WTC11 (cell line): ENCODE measurements around the gene ZNF57. TPM values are rescaled to one million over a fixed set of nuclear protein-coding genes. Genes with fewer than 3 reads are reported as not detected.
A peak's percentile ranks its signal among the peaks of the same experiment; 100 is the strongest.

Source experiments
- ATAC-seq: fragments of 200-7000 bp; cut with Tn5 transposase; 2 replicates; pipeline ENCODE4 v1.10.0; 2021; ENCODE audit warnings: mild to moderate bottlenecking, moderate library complexity
- CTCF ChIA-PET: fragments of 300-600 bp; sonication (Branson Sonifier 250); formaldehyde crosslinking; loops from one replicate; lab custom pipeline; 2021; ENCODE audit warnings: antibody characterized with exemption; lab: Charles Lee
- POLR2A ChIA-PET: fragments of 350-600 bp; sonication (Branson Sonifier 250); formaldehyde crosslinking; loops from one replicate; lab custom pipeline; 2021; ENCODE audit warnings: antibody characterized with exemption; lab: Charles Lee
- DNase-seq: peaks from one replicate; pipeline ENCODE4 v3.0.0; 2021; ENCODE audit warnings: low spot score
- H3K27ac Mint-ChIP-seq: 2 replicates; pipeline ENCODE4 v1.8.0; 2021; ENCODE audit warnings: mixed read lengths
- H3K27me3 Mint-ChIP-seq: 2 replicates; pipeline ENCODE4 v1.8.0; 2021; ENCODE audit warnings: low read depth, mild to moderate bottlenecking, moderate library complexity, mixed read lengths
- H3K36me3 Mint-ChIP-seq: 2 replicates; pipeline ENCODE4 v1.8.0; 2021; ENCODE audit warnings: mixed read lengths
- H3K4me1 Mint-ChIP-seq: 2 replicates; pipeline ENCODE4 v1.8.0; 2022; ENCODE audit warnings: mixed read lengths
- H3K4me3 Mint-ChIP-seq: 2 replicates; pipeline ENCODE4 v1.8.0; 2021; ENCODE audit warnings: mild to moderate bottlenecking, moderate library complexity, mixed read lengths
- H3K9me3 Mint-ChIP-seq: 2 replicates; pipeline ENCODE4 v1.8.0; 2021; ENCODE audit warnings: mixed read lengths
- ATF2 ChIP-seq: sonication (generic); formaldehyde crosslinking; IDR thresholded peaks from 2 replicates; pipeline ENCODE4 v1.8.1; 2022; ENCODE audit warnings: low read depth, missing genetic modification reagents, borderline replicate concordance
- E2F5 ChIP-seq: sonication (generic); formaldehyde crosslinking; IDR thresholded peaks from 2 replicates; pipeline ENCODE4 v1.8.1; 2022; ENCODE audit warnings: mild to moderate bottlenecking, moderate library complexity, missing genetic modification reagents
- ELF4 ChIP-seq: sonication (generic); formaldehyde crosslinking; IDR thresholded peaks from 2 replicates; pipeline ENCODE4 v1.8.1; 2022; ENCODE audit warnings: low read depth, mild to moderate bottlenecking, moderate library complexity, missing genetic modification reagents
- EMX1 ChIP-seq: fragments of 250-450 bp; sonication (Bioruptor Pico); IDR thresholded peaks from 2 replicates; pipeline ENCODE4 v1.8.0; 2021; ENCODE audit warnings: mild to moderate bottlenecking
- GTF2I ChIP-seq: fragments of 250-450 bp; sonication (Bioruptor Pico); conservative IDR thresholded peaks from 2 replicates; pipeline ENCODE4 v1.4.0; 2021; ENCODE audit warnings: mild to moderate bottlenecking
- HMGA2 ChIP-seq: fragments of 250-450 bp; sonication (Bioruptor Pico); IDR thresholded peaks from 2 replicates; pipeline ENCODE4 v1.4.0; 2021; ENCODE audit warnings: mild to moderate bottlenecking, moderate library complexity
- HMGXB4 ChIP-seq: sonication (generic); formaldehyde crosslinking; IDR thresholded peaks from 2 replicates; pipeline ENCODE4 v1.8.1; 2023; ENCODE audit warnings: mild to moderate bottlenecking, moderate library complexity, missing genetic modification reagents
- IRF1 ChIP-seq: sonication (generic); formaldehyde crosslinking; IDR thresholded peaks from 2 replicates; pipeline ENCODE4 v1.8.0; 2023; ENCODE audit warnings: missing genetic modification reagents
- IRF2 ChIP-seq: sonication (generic); formaldehyde crosslinking; IDR thresholded peaks from 2 replicates; pipeline ENCODE4 v1.8.0; 2022; ENCODE audit warnings: low read depth, missing genetic modification reagents, borderline replicate concordance
- MYBL2 ChIP-seq: sonication (generic); formaldehyde crosslinking; IDR thresholded peaks from 2 replicates; pipeline ENCODE4 v1.8.1; 2023; ENCODE audit warnings: mild to moderate bottlenecking, moderate library complexity, missing genetic modification reagents
- NR1H2 ChIP-seq: sonication (generic); formaldehyde crosslinking; IDR thresholded peaks from 2 replicates; pipeline ENCODE4 v1.9.0; 2021; ENCODE audit warnings: mild to moderate bottlenecking, moderate library complexity, missing genetic modification reagents
- NR2C2 ChIP-seq: sonication (generic); formaldehyde crosslinking; IDR thresholded peaks from 2 replicates; pipeline ENCODE4 v1.8.0; 2022; ENCODE audit warnings: mild to moderate bottlenecking, missing genetic modification reagents
- NR3C1 ChIP-seq: sonication (generic); formaldehyde crosslinking; conservative IDR thresholded peaks from 2 replicates; pipeline ENCODE4 v1.8.1; 2023; ENCODE audit warnings: low read depth, mild to moderate bottlenecking, missing genetic modification reagents
- OVOL2 ChIP-seq: fragments of 250-450 bp; sonication (Bioruptor Pico); IDR thresholded peaks from 2 replicates; pipeline ENCODE4 v1.9.0; 2021; ENCODE audit warnings: mild to moderate bottlenecking, borderline replicate concordance
- PREB ChIP-seq: sonication (generic); formaldehyde crosslinking; IDR thresholded peaks from 2 replicates; pipeline ENCODE4 v1.8.1; 2022; ENCODE audit warnings: mild to moderate bottlenecking, missing genetic modification reagents, moderate library complexity, borderline replicate concordance
- PRRX2 ChIP-seq: fragments of 250-450 bp; sonication (Bioruptor Pico); IDR thresholded peaks from 2 replicates; pipeline ENCODE4 v1.8.0; 2021; ENCODE audit warnings: mild to moderate bottlenecking
- RORB ChIP-seq: fragments of 250-450 bp; sonication (Bioruptor Pico); IDR thresholded peaks from 2 replicates; pipeline ENCODE4 v1.9.0; 2021; ENCODE audit warnings: mild to moderate bottlenecking
- SOX15 ChIP-seq: fragments of 250-450 bp; sonication (Bioruptor Pico); IDR thresholded peaks from 2 replicates; pipeline ENCODE4 v1.9.0; 2021; ENCODE audit warnings: mild to moderate bottlenecking
- STAT6 ChIP-seq: sonication (generic); formaldehyde crosslinking; conservative IDR thresholded peaks from 2 replicates; pipeline ENCODE4 v1.8.1; 2023; ENCODE audit warnings: mild to moderate bottlenecking, low read depth, missing genetic modification reagents, moderate library complexity
- ZNF121 ChIP-seq: sonication (generic); formaldehyde crosslinking; IDR thresholded peaks from 2 replicates; pipeline ENCODE4 v1.8.0; 2023; ENCODE audit warnings: missing genetic modification reagents
- ZNF232 ChIP-seq: sonication (generic); formaldehyde crosslinking; IDR thresholded peaks from 2 replicates; pipeline ENCODE4 v1.8.0; 2022; ENCODE audit warnings: mild to moderate bottlenecking, missing genetic modification reagents
- ZNF281 ChIP-seq: sonication (generic); formaldehyde crosslinking; IDR thresholded peaks from 2 replicates; pipeline ENCODE4 v1.8.0; 2023; ENCODE audit warnings: mild to moderate bottlenecking, missing genetic modification reagents
- total RNA-seq: library from RNA; stranded (reverse); gene quantifications from 3 replicates; pipeline ENCODE4 v1.2.3, GENCODE V29; 2021

ZNF57 gene
- total RNA-seq, 1 experiment from 2014 or later, result 8.9 TPM

- DNase-seq (no peak), ATAC-seq (no peak)
- no peaks in the 10 kb centered on the region; the same call in 1 of the 2 replicates for H3K27me3 Mint-ChIP-seq
- H3K4me3 Mint-ChIP-seq, result no peak overlapping the region
- TF ChIP-seq IRF2 (CRISPR knock-in tag) (no peak), ATF2 (no peak), ZNF121 (CRISPR knock-in tag) (0 out of 2 replicates have a peak, but pooled peaks have one; percentile 20), NR3C1 (CRISPR knock-in tag) (no peak), HMGXB4 (CRISPR knock-in tag) (no peak)
- peaks cover 4% of the 10 kb centered on the region for H3K9me3 Mint-ChIP-seq
- ChIA-PET POLR2A (interaction anchor here (0.5 kb wide), 1 partner anchor 772 kb away, joined by 5 read pairs; no protein-coding TSS in a partner anchor), CTCF (no interaction called here)
- H3K27ac Mint-ChIP-seq, result 0 out of 2 replicates have a peak overlapping the region, but pooled peaks have one; percentile 23
- peaks cover 3% of the 10 kb centered on the region for H3K36me3 Mint-ChIP-seq
- H3K4me1 Mint-ChIP-seq, result peaks cover 10% of the 10 kb centered on the region
These were observed 5.3 kb downstream of the ZNF57 start for GRCh38 chr19:2905918-2906519.

GRCh38 chr19:2906631-2907195 is 6.0 kb downstream of the ZNF57 start:
- Mint-ChIP-seq H3K4me3 (no peak overlapping the region), H3K27ac (0 out of 2 replicates have a peak overlapping the region, but pooled peaks have one; percentile 23), H3K9me3 (peaks cover 7% of the 10 kb centered on the region), H3K36me3 (peaks cover 6% of the 10 kb centered on the region), H3K4me1 (peaks cover 7% of the 10 kb centered on the region), H3K27me3 (no peaks in the 10 kb centered on the region; the same call in 1 of the 2 replicates)
- DNase-seq (no peak), ATAC-seq (no peak)
- ChIA-PET CTCF (interaction anchor here (0.5 to 0.9 kb wide), 2 partner anchors 65 to 258 kb away, joined by 3 read pairs; partner anchors contain the start of gene ZNF555), POLR2A (no interaction called here)
- TF ChIP-seq NR2C2 (CRISPR knock-in tag), result no peak
- TF ChIP-seq PRRX2 (CRISPR knock-in tag), result no peak
- TF ChIP-seq OVOL2 (CRISPR knock-in tag), result no peak
- no peak for TF ChIP-seq SOX15 (CRISPR knock-in tag)
- no peak for TF ChIP-seq ZNF232 (CRISPR knock-in tag)
- no peak for TF ChIP-seq GTF2I
- no peak for TF ChIP-seq STAT6
- no peak for TF ChIP-seq IRF1 (CRISPR knock-in tag)
- TF ChIP-seq EMX1 (CRISPR knock-in tag), result no peak
- no peak for TF ChIP-seq RORB
- no peak for TF ChIP-seq MYBL2 (CRISPR knock-in tag)
- no peak for TF ChIP-seq NR1H2 (CRISPR knock-in tag)
- no peak for TF ChIP-seq E2F5 (CRISPR knock-in tag)
- TF ChIP-seq NR3C1 (CRISPR knock-in tag), result no peak
- TF ChIP-seq HMGA2 (CRISPR knock-in tag), result no peak
- TF ChIP-seq PREB (CRISPR knock-in tag), result no peak
- TF ChIP-seq ELF4 (CRISPR knock-in tag), result no peak
- no peak for TF ChIP-seq ZNF281
